Sigmoid colon (tissue), 4 donors: ENCODE data around the gene ASPHD1.

Source experiments
- POLR2A ChIP-seq, 2 donors: fragments of 450-650 bp; IDR thresholded peaks; one replicate each; pipeline ENCODE4 v1.6.1; 2016; ENCODE audit warnings: antibody characterized with exemption in 2 of 2, mild to moderate bottlenecking in 2 of 2, moderate library complexity in 2 of 2
- POLR2AphosphoS5 ChIP-seq, 4 donors: sonication (generic); formaldehyde crosslinking; IDR thresholded peaks; one replicate each; pipeline ENCODE4 v1.6.1; 2017; ENCODE audit warnings: antibody characterized with exemption in 4 of 4
- TF ChIP-seq, protein P1 (sequence below), 4 experiments: fragments of 450-650 bp in 3 of 4; fragments of 200-600 bp in 1 of 4; IDR thresholded peaks; one replicate each; pipeline ENCODE4 v1.5.1; 2016 to 2019; ENCODE audit warnings: antibody characterized with exemption in 4 of 4, mild to moderate bottlenecking in 3 of 4, moderate library complexity in 2 of 4

DNA sequence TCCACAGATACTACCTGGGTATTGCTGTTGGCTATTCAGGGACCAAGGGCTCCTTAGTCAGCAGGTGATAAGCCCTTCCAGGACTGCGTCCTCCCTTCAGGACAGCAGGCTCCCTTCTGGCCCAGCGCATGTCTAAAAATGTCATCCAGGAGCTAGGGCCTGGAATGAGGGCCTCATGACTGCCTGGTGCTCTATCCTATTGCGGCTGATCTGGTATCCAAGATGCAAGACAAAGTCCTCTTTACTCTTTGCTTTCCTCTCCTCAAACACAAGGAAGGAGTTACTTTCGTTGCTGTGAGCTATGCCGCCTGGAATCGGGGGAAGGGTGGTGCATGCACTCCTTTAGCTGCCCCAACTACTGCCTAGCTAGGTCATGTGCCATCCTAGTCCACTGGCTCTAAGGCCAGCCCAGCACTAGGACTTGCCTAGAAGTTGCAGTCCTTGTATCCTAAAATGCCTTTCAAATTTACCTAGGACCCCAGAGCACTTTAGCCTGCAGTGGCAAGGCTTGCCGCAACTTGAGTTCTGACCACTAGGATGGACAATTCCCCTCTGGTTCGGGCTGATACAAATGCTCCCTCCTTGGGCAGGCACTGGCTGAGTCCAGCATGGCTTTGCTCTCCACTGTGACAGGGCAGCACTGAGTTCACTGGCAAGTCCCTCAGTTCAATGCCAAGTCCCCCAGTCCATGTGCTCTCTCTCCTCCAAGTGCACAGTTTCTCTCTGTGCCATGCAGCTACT, 51.5 kb downstream of the ASPHD1 start:
- no peak for TF ChIP-seq POLR2AphosphoS5 (IDR thresholded peaks at IDR 0.05)
- TF ChIP-seq, protein P1, sequence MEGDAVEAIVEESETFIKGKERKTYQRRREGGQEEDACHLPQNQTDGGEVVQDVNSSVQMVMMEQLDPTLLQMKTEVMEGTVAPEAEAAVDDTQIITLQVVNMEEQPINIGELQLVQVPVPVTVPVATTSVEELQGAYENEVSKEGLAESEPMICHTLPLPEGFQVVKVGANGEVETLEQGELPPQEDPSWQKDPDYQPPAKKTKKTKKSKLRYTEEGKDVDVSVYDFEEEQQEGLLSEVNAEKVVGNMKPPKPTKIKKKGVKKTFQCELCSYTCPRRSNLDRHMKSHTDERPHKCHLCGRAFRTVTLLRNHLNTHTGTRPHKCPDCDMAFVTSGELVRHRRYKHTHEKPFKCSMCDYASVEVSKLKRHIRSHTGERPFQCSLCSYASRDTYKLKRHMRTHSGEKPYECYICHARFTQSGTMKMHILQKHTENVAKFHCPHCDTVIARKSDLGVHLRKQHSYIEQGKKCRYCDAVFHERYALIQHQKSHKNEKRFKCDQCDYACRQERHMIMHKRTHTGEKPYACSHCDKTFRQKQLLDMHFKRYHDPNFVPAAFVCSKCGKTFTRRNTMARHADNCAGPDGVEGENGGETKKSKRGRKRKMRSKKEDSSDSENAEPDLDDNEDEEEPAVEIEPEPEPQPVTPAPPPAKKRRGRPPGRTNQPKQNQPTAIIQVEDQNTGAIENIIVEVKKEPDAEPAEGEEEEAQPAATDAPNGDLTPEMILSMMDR (IDR thresholded peaks at IDR 0.05): no peak
- TF ChIP-seq POLR2A (IDR thresholded peaks at IDR 0.05): no peak
